Retina (tissue), 1 donor: ENCODE data around the gene PDLIM7.

Experiments used
- DNase-seq: peaks from one replicate; pipeline ENCODE4 v3.0.0-alpha.2; 2016

The PDLIM7 gene

GRCh38 chr5:177454397-177455035, 42.9 kb downstream of the PDLIM7 start:
- DNase-seq, result peak; percentile 98

GRCh38 chr5:177453852-177454396, 43.5 kb downstream of the PDLIM7 start:
- DNase-seq, result no peak

GRCh38 chr5:177452688-177453638, 44.4 kb downstream of the PDLIM7 start:
- no peak for DNase-seq

GRCh38 chr5:177450667-177451424, 46.6 kb downstream of the PDLIM7 start:
- DNase-seq, result no peak

- DNase-seq, result no peak
Measured at GRCh38 chr5:177449140-177450061, 48.0 kb downstream of the PDLIM7 start.

GRCh38 chr5:177448244-177448950, 49.0 kb downstream of the PDLIM7 start:
- no peak for DNase-seq

GRCh38 chr5:177447611-177448243, 49.7 kb downstream of the PDLIM7 start:
- peak; percentile 85 for DNase-seq

- DNase-seq, result peak; percentile 65
Measured at GRCh38 chr5:177447066-177447610, 50.3 kb downstream of the PDLIM7 start.

- DNase-seq, result peak; percentile 91
Measured at GRCh38 chr5:177446200-177447065, 51.0 kb downstream of the PDLIM7 start, which contains the start of gene PRR7. Gene PRR7, plus strand, starts transcription at chr5:177446814. Its CDS starts 8,254 bp downstream, at chr5:177455068.

GRCh38 chr5:177445917-177446199, 51.5 kb downstream of the PDLIM7 start:
- no peak for DNase-seq

- peak; percentile 26 for DNase-seq
Measured at GRCh38 chr5:177445052-177445916, 52.1 kb downstream of the PDLIM7 start.

- no peak for DNase-seq
Measured at GRCh38 chr5:177444106-177445051, 53.0 kb downstream of the PDLIM7 start.

- DNase-seq, result no peak
Measured at GRCh38 chr5:177443144-177443983, 54.0 kb downstream of the PDLIM7 start.

- no peak for DNase-seq
Measured at GRCh38 chr5:177442066-177442826, 55.2 kb downstream of the PDLIM7 start.

- no peak for DNase-seq
Measured at GRCh38 chr5:177440990-177441780, 56.2 kb downstream of the PDLIM7 start.
